ENCODE results near the gene LPP. TPM values are rescaled to one million over a fixed set of nuclear protein-coding genes. Genes with fewer than 3 reads are reported as not detected.

Gene LPP
- total and polyA plus RNA-seq, 2 of the 13 experiments (the other 11 are each of a cell fraction or from before 2014, with no cell fraction given): 19.2 to 29.9 TPM

GRCh38 chr3:188671971-188672370 is 518.0 kb downstream of the LPP start:
- Histone ChIP-seq H2AFZ (ENCODE audit: low read length) (no peak overlapping the region), H3K79me2 (ENCODE audit: insufficient read depth, low read length) (no peaks in the 10 kb centered on the region), H4K20me1 (ENCODE audit: insufficient read depth, low read length) (no peaks in the 10 kb centered on the region), H3K4me3 (replicated peaks in 1 of 3; ENCODE audit: insufficient read depth in 1 of 3, low read depth in 2 of 3, low read length in 3 of 3) (no peak overlapping the region), H3K4me2 (ENCODE audit: low read depth, low read length) (no peak overlapping the region), H3K27ac (ENCODE audit: extremely low read length, insufficient read depth, low read length) (no peak overlapping the region), H3K4me1 (ENCODE audit: insufficient read depth, low read length) (peaks cover 24% of the 10 kb centered on the region), H3K9ac (ENCODE audit: insufficient read depth, low read depth, low read length) (no peak overlapping the region), H3K9me3 (ENCODE audit: low read length) (no peaks in the 10 kb centered on the region), H3K27me3 (ENCODE audit: control insufficient read depth in 1 of 2, insufficient read depth in 2 of 2, low read length in 2 of 2) (no peaks in the 10 kb centered on the region), H3K36me3 (replicated peaks in 1 of 2; ENCODE audit: control insufficient read depth in 1 of 2, insufficient read depth in 2 of 2, low read length in 2 of 2) (no peaks in the 10 kb centered on the region)
- 94% methylated on average over 4 of the region's 4 CpGs for WGBS (ENCODE audit: low lambda C conversion rate)
- in situ Hi-C loops (cut with HindIII; ENCODE audit: extremely low pct_ligation_motif_present, low pct_unique_long_range_greater_than_20kb): no loop called here
- intact Hi-C loops (cut with micrococcal nuclease; ENCODE audit: unreplicated experiment): no loop called here
- DNase-seq (ENCODE audit: low spot score) (no peak), FAIRE-seq (no peak), ATAC-seq (no peak)
- POLR2A ChIA-PET: no interaction called here
- BruUV-seq (replicated peaks): no TSS peak
- TF ChIP-seq CC2D1A (CRISPR knock-in tag; IDR thresholded peaks at IDR 0.05) (no peak), PAXIP1 (CRISPR knock-in tag; conservative IDR thresholded peaks at IDR 0.05) (no peak), ZNF136 (CRISPR knock-in tag; IDR thresholded peaks at IDR 0.05; ENCODE audit: low read depth) (no peak), HINFP (CRISPR knock-in tag; IDR thresholded peaks at IDR 0.05; ENCODE audit: low read depth) (no peak), MED1 (CRISPR knock-in tag; IDR thresholded peaks at IDR 0.05) (no peak), ZNF7 (CRISPR knock-in tag; IDR thresholded peaks at IDR 0.05) (no peak), ZNF720 (CRISPR knock-in tag; IDR thresholded peaks at IDR 0.05) (no peak), ZNF24 (IDR thresholded peaks at IDR 0.05) (no peak), ELF4 (CRISPR knock-in tag; IDR thresholded peaks at IDR 0.05; ENCODE audit: borderline replicate concordance) (no peak), NFE2L2 (IDR thresholded peaks at IDR 0.05; ENCODE audit: low read length) (no peak), FOXJ3 (CRISPR knock-in tag; IDR thresholded peaks at IDR 0.05; ENCODE audit: borderline replicate concordance) (no peak), ZNF674 (CRISPR knock-in tag; IDR thresholded peaks at IDR 0.05; ENCODE audit: low read depth) (no peak), ZSCAN9 (CRISPR knock-in tag; IDR thresholded peaks at IDR 0.05; ENCODE audit: borderline replicate concordance) (no peak), ZNF253 (CRISPR knock-in tag; IDR thresholded peaks at IDR 0.05; ENCODE audit: borderline replicate concordance) (no peak), ZNF550 (CRISPR knock-in tag; IDR thresholded peaks at IDR 0.05; ENCODE audit: borderline replicate concordance) (no peak), FOXO1 (CRISPR knock-in tag; IDR thresholded peaks at IDR 0.05) (no peak), NFIB (CRISPR knock-in tag; IDR thresholded peaks at IDR 0.05; ENCODE audit: borderline replicate concordance) (no peak), PRPF4 (IDR thresholded peaks at IDR 0.05; ENCODE audit: low read depth, low read length, poor library complexity, severe bottlenecking) (no peak)
- CTCF ChIA-PET (ENCODE audit: low intra/inter-chr PET ratio, low total read pairs): no interaction called here
